PC-3 (cell line): Measurements from ENCODE around the gene TOMM40.
"Not testable (repeated sequence)": the region's sequence is repeated elsewhere in the genome, so short reads cannot be mapped to it uniquely, and the experiment has no call there.

Experiments
- EZH2 ChIP-seq: fragments of 300-600 bp; sonication (generic); IDR thresholded peaks from one replicate; pipeline ENCODE4 v1.6.1; 2017; ENCODE audit warnings: antibody characterized with exemption, mild to moderate bottlenecking, low read length; ENCODE audit not compliant: unreplicated experiment
- TF ChIP-seq, protein P1 (sequence below): fragments of 300-600 bp; sonication (generic); conservative IDR thresholded peaks from 2 replicates; pipeline ENCODE4 v1.5.1; 2017; ENCODE audit warnings: antibody characterized with exemption, low read depth, mild to moderate bottlenecking, low read length

GRCh38 chr19:44911896-44912295 is 20.8 kb downstream of the TOMM40 start:
- TF ChIP-seq, protein P1, sequence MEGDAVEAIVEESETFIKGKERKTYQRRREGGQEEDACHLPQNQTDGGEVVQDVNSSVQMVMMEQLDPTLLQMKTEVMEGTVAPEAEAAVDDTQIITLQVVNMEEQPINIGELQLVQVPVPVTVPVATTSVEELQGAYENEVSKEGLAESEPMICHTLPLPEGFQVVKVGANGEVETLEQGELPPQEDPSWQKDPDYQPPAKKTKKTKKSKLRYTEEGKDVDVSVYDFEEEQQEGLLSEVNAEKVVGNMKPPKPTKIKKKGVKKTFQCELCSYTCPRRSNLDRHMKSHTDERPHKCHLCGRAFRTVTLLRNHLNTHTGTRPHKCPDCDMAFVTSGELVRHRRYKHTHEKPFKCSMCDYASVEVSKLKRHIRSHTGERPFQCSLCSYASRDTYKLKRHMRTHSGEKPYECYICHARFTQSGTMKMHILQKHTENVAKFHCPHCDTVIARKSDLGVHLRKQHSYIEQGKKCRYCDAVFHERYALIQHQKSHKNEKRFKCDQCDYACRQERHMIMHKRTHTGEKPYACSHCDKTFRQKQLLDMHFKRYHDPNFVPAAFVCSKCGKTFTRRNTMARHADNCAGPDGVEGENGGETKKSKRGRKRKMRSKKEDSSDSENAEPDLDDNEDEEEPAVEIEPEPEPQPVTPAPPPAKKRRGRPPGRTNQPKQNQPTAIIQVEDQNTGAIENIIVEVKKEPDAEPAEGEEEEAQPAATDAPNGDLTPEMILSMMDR: not testable (repeated sequence)
- not testable (repeated sequence) for TF ChIP-seq EZH2
